HG03439 (cell line): ENCODE results near the gene GANAB.
"Not testable (repeated sequence)": the region's sequence is repeated elsewhere in the genome, so short reads cannot be mapped to it uniquely, and the experiment has no call there.

ENCODE experiments used
- ATAC-seq: cut with Tn5 transposase; IDR thresholded peaks from one replicate; pipeline ENCODE4 v1.9.1; 2021; ENCODE audit warnings: mild to moderate bottlenecking, moderate library complexity; ENCODE audit not compliant: unreplicated experiment

GANAB gene

GRCh38 chr11:62669420-62670161 lies 23.2 kb upstream of the GANAB start:
- ATAC-seq = no peak

GRCh38 chr11:62667460-62667859 lies 21.0 kb upstream of the GANAB start:
- no peak for ATAC-seq

GRCh38 chr11:62666259-62666926 lies 20.0 kb upstream of the GANAB start:
- no peak for ATAC-seq

GRCh38 chr11:62665599-62666258 lies 19.3 kb upstream of the GANAB start:
- peak; percentile 25 for ATAC-seq

GRCh38 chr11:62665075-62665598 lies 18.7 kb upstream of the GANAB start, which contains the start of the genes C11orf98 and CSKMT:
TSS of gene C11orf98 (minus strand) at chr11:62665210. CDS start at chr11:62665169, 41 bp downstream.
TSS of gene CSKMT (plus strand) at chr11:62665312. CDS start at chr11:62665880, 568 bp downstream.
- ATAC-seq = peak; percentile 81

- ATAC-seq = peak; percentile 28
These were observed 18.1 kb upstream of the GANAB start for GRCh38 chr11:62664405-62665074.

GRCh38 chr11:62656796-62657429 lies 10.5 kb upstream of the GANAB start:
- ATAC-seq = no peak

- ATAC-seq = no peak
These were observed 7.9 kb upstream of the GANAB start for GRCh38 chr11:62654297-62654696.

GRCh38 chr11:62652161-62653006 lies 6.0 kb upstream of the GANAB start:
- peak; percentile 22 for ATAC-seq

- not testable (repeated sequence) for ATAC-seq
These were observed 3.9 kb upstream of the GANAB start for GRCh38 chr11:62650283-62650682.

- no peak for ATAC-seq
These were observed 3.1 kb upstream of the GANAB start for GRCh38 chr11:62649486-62649885.

GRCh38 chr11:62648967-62649364 lies 2.6 kb upstream of the GANAB start:
- ATAC-seq = no peak

- ATAC-seq = no peak
These were observed 2.0 kb upstream of the GANAB start for GRCh38 chr11:62648185-62648966.

- ATAC-seq = no peak
These were observed 1.2 kb upstream of the GANAB start for GRCh38 chr11:62647609-62648005.

GRCh38 chr11:62646825-62647608 lies 604 bp upstream of the GANAB start:
- no peak for ATAC-seq

- no peak for ATAC-seq
These were observed 805 bp downstream of the GANAB start for GRCh38 chr11:62645671-62645945.

GRCh38 chr11:62644220-62644619 lies 2.2 kb downstream of the GANAB start:
- no peak for ATAC-seq

GRCh38 chr11:62632492-62632891 lies 13.9 kb downstream of the GANAB start:
- ATAC-seq = no peak
